ENCODE measurements around the gene ASCL5.

DNA sequence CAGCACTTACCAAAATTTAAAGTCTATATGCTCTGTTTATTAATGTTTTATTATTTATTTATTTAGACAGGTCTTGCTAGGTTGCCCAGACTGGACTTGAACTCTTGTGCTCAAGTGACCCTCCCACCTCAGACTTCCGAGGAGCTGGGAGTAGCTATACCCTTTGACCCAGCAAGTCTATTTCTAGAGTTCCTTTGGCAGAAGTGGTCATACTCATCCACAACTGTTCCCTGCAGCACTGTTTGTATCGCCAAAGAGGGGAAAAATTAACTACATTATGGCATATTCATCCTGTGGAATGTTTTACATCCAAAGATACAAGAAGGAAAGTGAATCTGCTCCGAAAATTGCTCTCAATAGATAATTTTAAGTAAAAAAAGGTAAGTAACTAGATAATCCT is 43.2 kb downstream of the ASCL5 start:
- TF ChIP-seq, protein P1, sequence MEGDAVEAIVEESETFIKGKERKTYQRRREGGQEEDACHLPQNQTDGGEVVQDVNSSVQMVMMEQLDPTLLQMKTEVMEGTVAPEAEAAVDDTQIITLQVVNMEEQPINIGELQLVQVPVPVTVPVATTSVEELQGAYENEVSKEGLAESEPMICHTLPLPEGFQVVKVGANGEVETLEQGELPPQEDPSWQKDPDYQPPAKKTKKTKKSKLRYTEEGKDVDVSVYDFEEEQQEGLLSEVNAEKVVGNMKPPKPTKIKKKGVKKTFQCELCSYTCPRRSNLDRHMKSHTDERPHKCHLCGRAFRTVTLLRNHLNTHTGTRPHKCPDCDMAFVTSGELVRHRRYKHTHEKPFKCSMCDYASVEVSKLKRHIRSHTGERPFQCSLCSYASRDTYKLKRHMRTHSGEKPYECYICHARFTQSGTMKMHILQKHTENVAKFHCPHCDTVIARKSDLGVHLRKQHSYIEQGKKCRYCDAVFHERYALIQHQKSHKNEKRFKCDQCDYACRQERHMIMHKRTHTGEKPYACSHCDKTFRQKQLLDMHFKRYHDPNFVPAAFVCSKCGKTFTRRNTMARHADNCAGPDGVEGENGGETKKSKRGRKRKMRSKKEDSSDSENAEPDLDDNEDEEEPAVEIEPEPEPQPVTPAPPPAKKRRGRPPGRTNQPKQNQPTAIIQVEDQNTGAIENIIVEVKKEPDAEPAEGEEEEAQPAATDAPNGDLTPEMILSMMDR (conservative IDR thresholded peaks at IDR 0.05; ENCODE audit: low read length), result no peak
- TF ChIP-seq EZH2phosphoT487 (IDR thresholded peaks at IDR 0.05; ENCODE audit: borderline replicate concordance), result no peak

All from Loucy (cell line).